GM21360 (cell line): ENCODE data around the gene CLNK.

ENCODE experiments used
- ATAC-seq: cut with Tn5 transposase; IDR thresholded peaks from one replicate; pipeline ENCODE4 v1.9.1; 2021; ENCODE audit warnings: mild to moderate bottlenecking, moderate library complexity; ENCODE audit not compliant: unreplicated experiment

Gene CLNK

DNA sequence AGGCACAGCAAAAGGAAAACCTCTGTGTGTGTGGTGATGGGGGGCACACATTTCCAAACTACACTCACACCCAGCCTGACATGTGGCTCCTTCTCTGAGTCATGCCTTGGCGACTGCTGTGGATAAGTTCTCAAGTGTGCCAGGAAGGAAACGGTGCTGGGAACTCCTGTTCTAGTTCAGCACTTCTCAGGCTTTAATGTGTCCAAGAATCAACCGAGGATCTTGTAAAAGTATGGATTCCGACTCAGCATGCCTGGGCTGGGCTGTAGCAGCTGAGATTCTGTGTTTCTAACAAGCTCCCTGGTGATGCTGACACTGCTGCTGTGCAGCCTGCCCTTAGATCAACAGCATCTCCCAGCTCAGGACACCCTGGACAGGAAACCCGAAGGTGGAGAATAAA, 20.2 kb downstream of the CLNK start:
- ATAC-seq = no peak

GRCh38 chr4:10662937-10663336, 21.6 kb downstream of the CLNK start:
- no peak for ATAC-seq

- no peak for ATAC-seq
Measured at GRCh38 chr4:10661047-10661446, 23.5 kb downstream of the CLNK start.

DNA sequence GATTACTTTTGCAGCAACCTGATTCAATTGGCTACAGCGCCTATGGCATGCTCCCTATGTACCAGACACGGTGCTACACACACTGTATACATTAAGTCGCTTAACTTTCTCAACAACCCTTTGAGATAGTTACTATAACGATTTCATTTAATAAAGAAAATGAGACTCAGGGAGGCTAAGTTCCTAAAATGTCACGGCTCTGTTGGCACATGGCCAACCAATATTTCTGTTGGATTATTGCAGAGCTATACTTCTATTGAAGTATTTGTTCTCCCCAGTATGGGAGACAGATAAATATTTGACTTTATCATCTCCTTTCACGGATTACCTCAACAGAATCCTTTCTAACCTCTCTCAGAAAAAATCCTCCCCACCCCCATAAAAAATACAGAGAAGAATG, 25.3 kb downstream of the CLNK start:
- no peak for ATAC-seq

- no peak for ATAC-seq
Measured at GRCh38 chr4:10656988-10657387, 27.6 kb downstream of the CLNK start.

- ATAC-seq = no peak
Measured at GRCh38 chr4:10656420-10656819, 28.1 kb downstream of the CLNK start.

DNA sequence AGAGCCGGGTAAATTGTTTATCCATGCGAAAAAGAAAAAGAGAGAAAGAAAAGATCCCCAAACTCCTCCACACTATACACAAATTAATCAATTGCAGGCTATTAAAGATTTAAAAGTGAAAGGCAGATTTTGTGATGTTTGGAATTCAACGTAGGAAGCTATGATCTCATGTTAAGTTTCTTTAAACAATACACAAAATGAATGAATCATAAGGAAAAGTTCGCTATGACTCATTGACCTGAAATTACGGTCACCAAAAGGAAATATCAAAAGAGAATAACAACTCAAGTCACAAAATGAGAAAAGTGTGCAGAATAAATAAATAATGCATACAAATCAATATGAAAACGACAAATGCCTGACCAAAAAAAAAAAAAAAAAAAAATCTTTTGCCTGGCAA, 28.6 kb downstream of the CLNK start:
- no peak for ATAC-seq

DNA sequence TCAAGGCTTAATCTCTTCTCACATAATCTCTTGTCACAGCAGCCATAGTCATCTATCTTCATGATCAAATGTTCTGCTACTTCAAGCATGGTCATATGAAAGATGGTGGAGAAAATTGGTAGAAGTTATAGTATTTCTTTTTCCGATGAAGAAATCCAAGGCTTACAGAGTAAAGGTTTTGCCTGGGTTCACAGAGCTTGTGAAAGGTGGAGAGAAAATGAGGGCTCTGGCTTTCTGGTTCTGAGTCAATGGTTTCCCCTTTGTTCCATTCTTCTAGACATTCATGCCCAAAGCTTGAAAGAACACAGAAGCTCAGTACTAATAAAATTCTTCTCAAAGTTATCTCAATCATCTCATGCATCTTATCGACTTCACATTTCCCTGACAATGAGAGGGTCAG, 36.1 kb downstream of the CLNK start:
- ATAC-seq = no peak

DNA sequence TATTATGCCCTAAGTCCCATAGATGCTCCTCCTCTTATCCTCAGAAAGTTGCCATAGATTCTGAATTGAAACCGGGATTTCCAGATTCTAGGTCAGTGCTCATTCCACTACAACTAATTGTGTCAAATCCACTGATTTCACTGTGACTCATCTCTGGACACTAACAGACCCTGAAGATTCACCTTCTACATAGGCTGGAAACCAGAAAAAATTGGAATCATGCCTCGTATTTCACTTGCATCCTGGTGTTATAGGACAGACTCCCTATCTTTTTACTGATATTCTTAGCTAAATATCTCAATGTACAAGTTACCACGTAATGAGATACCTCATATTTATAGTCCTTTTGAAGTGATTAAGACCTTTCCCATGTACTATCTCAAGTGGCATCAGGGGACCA, 36.7 kb downstream of the CLNK start:
- ATAC-seq = no peak

DNA sequence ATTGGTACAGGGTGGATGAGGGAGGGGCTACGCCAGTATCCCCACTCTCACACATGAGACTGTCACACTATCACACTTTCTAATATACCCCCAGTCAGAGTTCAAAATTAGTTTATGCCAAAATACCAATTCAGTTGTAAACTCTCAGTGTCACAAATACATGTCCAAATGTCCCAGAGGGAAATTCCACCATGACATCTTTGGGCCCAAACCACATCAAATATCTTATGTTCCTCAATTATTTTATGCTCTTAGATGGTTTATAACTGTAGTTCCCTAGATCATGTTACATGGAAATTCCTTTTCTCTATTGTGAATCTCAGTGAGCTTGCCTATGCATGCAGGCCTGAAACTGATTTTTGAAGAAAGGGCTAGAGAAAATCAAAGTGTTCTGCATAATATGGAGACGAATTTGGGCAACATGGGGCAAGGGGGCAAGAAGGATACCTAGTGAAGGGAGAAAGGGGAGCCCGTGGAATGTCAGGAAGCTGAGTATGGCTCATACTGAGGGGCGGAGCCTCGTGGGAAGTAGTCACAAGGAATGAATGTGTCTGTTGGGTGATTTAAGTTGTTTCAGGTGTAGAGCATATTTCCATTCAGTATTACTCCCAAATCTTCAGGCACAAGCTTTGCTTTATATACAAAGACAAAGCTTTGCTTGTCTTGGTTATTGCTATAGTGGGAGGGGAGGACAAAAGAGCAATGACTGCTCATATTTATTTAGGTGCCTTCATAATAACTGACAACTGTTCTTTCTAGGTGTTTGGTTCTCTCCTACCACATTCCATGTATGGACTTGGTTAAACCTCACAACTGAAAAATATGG, 40.8 kb downstream of the CLNK start:
- no peak for ATAC-seq

GRCh38 chr4:10640561-10641201, 43.9 kb downstream of the CLNK start:
- no peak for ATAC-seq

- no peak for ATAC-seq
Measured at GRCh38 chr4:10639664-10640063, 44.9 kb downstream of the CLNK start.

- no peak for ATAC-seq
Measured at GRCh38 chr4:10639100-10639499, 45.5 kb downstream of the CLNK start.

- ATAC-seq = no peak
Measured at GRCh38 chr4:10635091-10635490, 49.5 kb downstream of the CLNK start.

DNA sequence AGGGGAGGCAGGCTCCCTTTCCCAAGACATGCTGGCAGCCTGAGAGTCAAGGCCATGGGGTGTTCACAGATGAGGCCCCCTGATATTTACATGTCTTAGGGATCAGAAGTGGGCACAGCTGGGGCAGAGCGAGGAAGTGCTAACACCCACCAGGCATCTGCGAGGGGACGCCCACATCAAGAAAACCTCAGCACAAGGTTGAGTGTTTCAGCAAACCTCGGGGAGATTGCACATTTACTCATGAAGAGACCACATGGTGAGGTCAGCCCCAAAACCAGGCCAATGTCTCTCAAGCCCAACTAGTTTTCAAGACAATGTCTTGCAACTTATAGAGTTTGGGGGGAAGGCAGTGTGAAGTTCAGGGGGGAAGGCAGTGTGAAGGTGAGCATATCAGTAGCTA, 55.2 kb downstream of the CLNK start:
- peak; percentile 51 for ATAC-seq

DNA sequence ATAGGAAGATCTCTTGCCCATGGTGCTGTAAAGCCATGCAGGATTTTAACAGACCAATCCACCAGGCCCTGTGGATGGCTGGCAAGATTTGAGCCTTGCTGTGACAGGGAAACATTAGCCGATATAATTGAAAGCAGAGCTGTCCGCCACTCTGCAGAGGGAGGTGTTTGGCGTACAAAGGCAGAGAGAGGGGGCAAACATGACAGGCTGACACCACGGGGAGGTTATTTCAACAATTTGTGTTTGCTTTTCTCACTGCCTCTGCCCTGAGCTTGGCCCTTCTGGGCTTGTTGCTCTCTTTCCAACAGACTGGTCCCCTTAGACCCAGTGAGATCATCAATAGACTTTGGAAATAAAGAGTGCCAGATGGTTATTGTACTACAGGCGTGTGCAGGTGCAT, 59.4 kb downstream of the CLNK start:
- ATAC-seq = no peak

GRCh38 chr4:10623862-10624261, 60.7 kb downstream of the CLNK start:
- ATAC-seq = no peak

DNA sequence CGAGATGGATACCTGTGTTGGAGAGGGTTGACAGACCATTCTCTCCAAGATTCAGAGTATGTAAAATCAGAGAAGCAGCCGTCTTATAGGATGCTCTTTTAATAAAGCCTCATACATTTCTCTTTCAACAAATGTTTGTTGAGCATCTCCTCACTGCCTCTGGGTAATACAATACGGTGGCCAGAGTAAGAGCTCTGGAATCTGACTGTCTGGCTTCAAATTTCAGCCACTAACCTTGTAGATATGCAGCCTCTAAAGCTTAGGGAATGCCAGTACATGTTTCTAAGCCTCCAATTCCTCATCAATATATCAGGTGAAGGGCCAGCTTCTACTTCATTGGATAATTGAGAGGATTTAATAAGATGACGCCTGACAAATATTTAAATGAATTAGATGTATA, 61.3 kb downstream of the CLNK start:
- no peak for ATAC-seq

- ATAC-seq = peak; percentile 57
Measured at GRCh38 chr4:10622728-10623127, 61.8 kb downstream of the CLNK start.

- ATAC-seq = no peak
Measured at GRCh38 chr4:10620935-10621488, 63.6 kb downstream of the CLNK start.

- no peak for ATAC-seq
Measured at GRCh38 chr4:10619855-10620254, 64.7 kb downstream of the CLNK start.

- no peak for ATAC-seq
Measured at GRCh38 chr4:10619220-10619619, 65.3 kb downstream of the CLNK start.
